ENCODE results near the gene RYK.

- TF ChIP-seq POLR2A (IDR thresholded peaks at IDR 0.05): no peak
- TF ChIP-seq CTCF (IDR thresholded peaks at IDR 0.05): no peak
Measured at GRCh38 chr3:134189849-134190248, 60.8 kb downstream of the RYK start.
